OCI-LY3 (cell line): ENCODE measurements around the gene FER1L5.

Experiments used
- H2AFZ ChIP-seq: fragments of 200-600, 300-600 bp; shearing (Covaris generic); 2 replicates; pipeline ENCODE4 v1.6.0; 2014; ENCODE audit warnings: antibody characterized with exemption, low read depth, low read length
- H3K27ac ChIP-seq: fragments of 200-600, 300-600 bp; sonication (generic); 2 replicates; pipeline ENCODE4 v1.5.1; 2014; ENCODE audit warnings: mild to moderate bottlenecking, low read length, moderate library complexity, mixed read lengths
- H3K27me3 ChIP-seq: fragments of 200-600, 300-600 bp; sonication (generic); 2 replicates; pipeline ENCODE4 v1.6.1; 2014; ENCODE audit warnings: low read depth, low read length, mixed read lengths
- H3K36me3 ChIP-seq: fragments of 200-600, 300-600 bp; sonication (generic); replicated peaks from 2 replicates; pipeline ENCODE3; 2014; ENCODE audit warnings: low read depth, low read length, mixed read lengths
- H3K4me1 ChIP-seq: fragments of 300-600, 200-600 bp; sonication (generic); 2 replicates; pipeline ENCODE4 v1.6.1; 2014; ENCODE audit warnings: low read length, mixed read lengths
- H3K4me2 ChIP-seq: fragments of 200-600, 300-600 bp; sonication (generic); 2 replicates; pipeline ENCODE4 v1.6.1; 2014; ENCODE audit warnings: low read length, mixed read lengths
- H3K4me3 ChIP-seq: fragments of 300-600, 200-600 bp; sonication (generic); 2 replicates; pipeline ENCODE4 v1.5.1; 2014; ENCODE audit warnings: antibody characterized with exemption, mild to moderate bottlenecking, low read length, moderate library complexity
- H3K79me2 ChIP-seq: fragments of 300-600, 200-600 bp; shearing (Covaris generic); 2 replicates; pipeline ENCODE4 v1.6.1; 2014; ENCODE audit warnings: mild to moderate bottlenecking, low read length, mixed read lengths
- H3K9ac ChIP-seq: fragments of 300-600, 200-600 bp; shearing (Covaris generic); 2 replicates; pipeline ENCODE4 v1.6.0; 2014; ENCODE audit warnings: mild to moderate bottlenecking, low read length, moderate library complexity
- H3K9me3 ChIP-seq: fragments of 200-600, 300-600 bp; shearing (Covaris generic); 2 replicates; pipeline ENCODE4 v1.6.1; 2014; ENCODE audit warnings: low read length, mixed read lengths; ENCODE audit not compliant: insufficient read depth
- H4K20me1 ChIP-seq: fragments of 200-600, 300-600 bp; sonication (generic); 2 replicates; pipeline ENCODE4 v1.6.1; 2016; ENCODE audit warnings: low read length, mixed read lengths; ENCODE audit not compliant: insufficient read depth
- EZH2phosphoT487 ChIP-seq: fragments of 200-600 bp; shearing (Covaris generic); IDR thresholded peaks from 2 replicates; pipeline ENCODE4 v1.6.1; 2018; ENCODE audit warnings: antibody characterized with exemption, mixed run types, low read depth
- TF ChIP-seq, protein P1 (sequence below): fragments of 200-600, 300-600 bp; sonication (generic); IDR thresholded peaks from 2 replicates; pipeline ENCODE4 v1.5.1; 2014; ENCODE audit warnings: antibody characterized with exemption, low read length, low read depth

The FER1L5 gene

DNA sequence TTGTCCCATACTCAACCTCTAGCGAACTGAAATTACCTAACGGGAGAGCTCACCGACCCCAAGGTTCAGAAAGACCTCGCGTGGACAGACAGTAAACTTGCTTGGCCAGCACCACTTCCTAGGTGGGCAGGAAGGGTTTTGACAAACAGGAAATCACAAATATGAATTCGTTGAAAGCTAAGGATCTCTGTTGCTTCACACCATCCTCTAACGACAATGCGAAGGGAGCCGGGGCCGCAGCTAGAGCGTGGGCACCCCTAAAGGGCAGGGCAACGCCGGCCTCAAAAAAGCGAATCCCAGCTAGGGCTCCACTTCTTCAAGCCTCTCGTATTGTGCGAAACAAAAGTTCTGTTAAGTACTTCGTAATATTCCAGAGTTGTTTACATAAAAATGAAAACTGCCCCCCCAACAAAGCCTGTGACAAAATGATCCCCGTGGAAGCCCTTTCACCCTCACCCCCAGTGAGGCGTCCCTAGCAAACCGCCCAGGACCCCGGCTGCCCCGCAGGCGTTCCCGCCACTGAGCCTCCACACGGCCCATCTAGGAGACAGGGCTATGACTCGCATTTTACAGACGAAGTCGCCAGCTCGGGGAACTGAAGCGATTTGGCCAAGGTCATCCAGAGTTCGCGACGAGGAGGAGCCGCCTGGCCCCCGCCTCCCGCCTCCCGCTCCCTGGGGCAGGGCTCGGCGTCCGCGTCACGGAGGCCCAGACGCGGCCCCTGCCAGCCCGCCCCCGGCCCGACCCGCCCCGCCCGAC, 5.0 kb upstream of the FER1L5 start:
- Histone ChIP-seq H3K79me2 (peaks cover 26% of the 10 kb centered on the region), H3K27me3 (no peaks in the 10 kb centered on the region), H3K9me3 (no peaks in the 10 kb centered on the region), H3K36me3 (peaks cover 9% of the 10 kb centered on the region), H3K4me2 (peak overlapping the region; percentile 94), H3K4me1 (peaks cover 15% of the 10 kb centered on the region), H2AFZ (no peak overlapping the region), H4K20me1 (no peaks in the 10 kb centered on the region; the same call in 1 of the 2 replicates), H3K4me3 (peak overlapping the region; percentile 97), H3K9ac (peak overlapping the region; percentile 86), H3K27ac (peak overlapping the region; percentile 24)
- no peak for TF ChIP-seq EZH2phosphoT487
- TF ChIP-seq, protein P1, sequence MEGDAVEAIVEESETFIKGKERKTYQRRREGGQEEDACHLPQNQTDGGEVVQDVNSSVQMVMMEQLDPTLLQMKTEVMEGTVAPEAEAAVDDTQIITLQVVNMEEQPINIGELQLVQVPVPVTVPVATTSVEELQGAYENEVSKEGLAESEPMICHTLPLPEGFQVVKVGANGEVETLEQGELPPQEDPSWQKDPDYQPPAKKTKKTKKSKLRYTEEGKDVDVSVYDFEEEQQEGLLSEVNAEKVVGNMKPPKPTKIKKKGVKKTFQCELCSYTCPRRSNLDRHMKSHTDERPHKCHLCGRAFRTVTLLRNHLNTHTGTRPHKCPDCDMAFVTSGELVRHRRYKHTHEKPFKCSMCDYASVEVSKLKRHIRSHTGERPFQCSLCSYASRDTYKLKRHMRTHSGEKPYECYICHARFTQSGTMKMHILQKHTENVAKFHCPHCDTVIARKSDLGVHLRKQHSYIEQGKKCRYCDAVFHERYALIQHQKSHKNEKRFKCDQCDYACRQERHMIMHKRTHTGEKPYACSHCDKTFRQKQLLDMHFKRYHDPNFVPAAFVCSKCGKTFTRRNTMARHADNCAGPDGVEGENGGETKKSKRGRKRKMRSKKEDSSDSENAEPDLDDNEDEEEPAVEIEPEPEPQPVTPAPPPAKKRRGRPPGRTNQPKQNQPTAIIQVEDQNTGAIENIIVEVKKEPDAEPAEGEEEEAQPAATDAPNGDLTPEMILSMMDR, result no peak

DNA sequence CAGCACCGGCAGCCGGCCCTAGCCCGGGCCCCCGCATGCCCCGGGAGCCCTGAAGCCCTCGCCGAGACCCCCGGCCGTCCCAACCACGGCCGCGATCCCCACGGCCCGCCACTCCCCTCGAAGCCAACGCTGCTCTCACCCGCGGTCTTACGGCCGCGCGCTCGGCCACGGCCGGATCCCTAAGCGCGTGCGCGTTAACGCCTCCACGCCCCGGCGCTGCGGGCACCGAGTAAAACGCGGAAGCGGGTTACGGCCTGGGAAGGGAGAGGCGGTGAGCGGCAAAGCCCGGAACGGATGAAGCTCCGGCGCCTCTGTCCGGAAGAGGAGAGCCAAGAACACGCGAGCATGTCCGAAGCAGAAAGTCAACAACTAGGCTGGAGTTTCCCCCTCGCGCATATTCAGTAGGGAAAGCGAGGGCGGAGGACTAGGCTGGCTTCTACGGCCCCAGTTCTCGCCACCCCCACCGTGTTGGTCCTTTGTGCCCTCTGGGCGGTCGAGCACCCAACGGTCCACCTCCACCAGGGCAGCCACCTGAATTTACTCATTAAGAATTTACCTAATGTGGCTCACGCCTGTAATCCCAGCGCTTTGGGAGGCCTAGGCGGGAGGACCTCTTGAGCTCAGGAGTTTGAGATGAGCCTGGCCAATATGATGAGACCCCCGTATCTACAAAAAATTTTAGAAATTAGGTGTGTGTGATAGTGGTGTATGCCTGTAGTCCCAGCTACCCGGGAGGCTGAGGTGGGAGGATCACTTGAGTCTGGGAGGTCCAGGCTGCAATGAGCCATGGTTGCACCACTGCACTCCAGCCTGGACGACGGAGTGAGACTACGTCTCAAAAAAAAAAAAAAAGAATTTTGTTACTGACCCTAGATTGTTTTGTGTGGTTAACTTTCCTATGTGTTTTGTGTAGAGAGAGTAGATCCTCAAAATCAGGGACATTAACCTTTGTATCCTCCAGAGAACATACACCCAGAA, 4.1 kb upstream of the FER1L5 start, which contains the start of gene KANSL3:
Gene KANSL3, minus strand, starts transcription at position 169 of the 978 bp plus-strand sequence. CDS start 1,177 bp downstream, outside the sequence.
- Histone ChIP-seq H3K4me2 (peak within 1 kb of the TSS; percentile 94), H3K36me3 (peaks cover 9% of the 10 kb centered on the region), H3K9me3 (no peaks in the 10 kb centered on the region), H3K4me1 (peaks cover 15% of the 10 kb centered on the region), H2AFZ (peak within 1 kb of the TSS; percentile 97), H3K79me2 (peaks cover 26% of the 10 kb centered on the region), H3K27ac (peak within 1 kb of the TSS; percentile 24), H3K9ac (peak within 1 kb of the TSS; percentile 86), H3K4me3 (peak within 1 kb of the TSS; percentile 97), H3K27me3 (no peaks in the 10 kb centered on the region), H4K20me1 (no peaks in the 10 kb centered on the region; the same call in 1 of the 2 replicates)
- no peak for TF ChIP-seq EZH2phosphoT487
- TF ChIP-seq, protein P1, result no peak

DNA sequence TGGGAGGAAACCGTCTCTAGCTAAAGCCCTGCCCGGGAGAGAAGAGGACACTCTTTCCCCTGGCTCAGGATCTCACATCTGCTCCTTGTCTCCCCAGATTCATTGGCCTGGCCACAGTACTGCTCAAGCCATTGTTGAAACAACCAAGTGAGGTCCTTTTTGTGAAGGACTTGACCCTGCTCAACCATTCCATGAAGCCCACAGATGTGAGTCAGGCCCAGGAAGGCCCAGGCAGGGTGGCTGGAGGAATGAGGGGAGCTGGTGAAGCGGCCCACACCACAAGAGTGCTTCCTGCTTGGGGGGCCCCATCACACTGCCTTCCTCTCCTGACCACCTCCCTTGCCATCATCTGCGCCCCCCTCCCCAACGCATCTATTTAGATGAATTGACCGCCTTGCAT, 5.1 kb downstream of the FER1L5 start:
- Histone ChIP-seq H3K79me2 (no peaks in the 10 kb centered on the region), H3K4me1 (no peaks in the 10 kb centered on the region), H3K27ac (no peak overlapping the region), H3K4me3 (no peak overlapping the region), H2AFZ (no peak overlapping the region), H3K9ac (no peak overlapping the region), H3K4me2 (no peak overlapping the region), H3K36me3 (no peaks in the 10 kb centered on the region), H3K9me3 (no peaks in the 10 kb centered on the region), H4K20me1 (no peaks in the 10 kb centered on the region), H3K27me3 (no peaks in the 10 kb centered on the region)
- no peak for TF ChIP-seq EZH2phosphoT487
- TF ChIP-seq, protein P1, result no peak
